GM13977 (cell line): ENCODE measurements around the gene PPP3CA.

Experiments
- DNase-seq: peaks from one replicate; pipeline ENCODE4 v3.0.0; 2012; ENCODE audit warnings: low spot score
- in situ Hi-C: fragments of 300-500 bp; cut with MboI; formaldehyde crosslinking; loops from one replicate; pipeline ENCODE4 v1.12.0; 2022; ENCODE audit warnings: low sequenced_read_pairs, low pct_unique_long_range_greater_than_20kb, mixed read lengths, inconsistent platforms; ENCODE audit not compliant: unreplicated experiment
- TF ChIP-seq, protein P1 (sequence below): IDR thresholded peaks from 2 replicates; pipeline ENCODE4 v1.5.1; 2012; ENCODE audit warnings: mild to moderate bottlenecking, control low read depth; ENCODE audit not compliant: insufficient read depth; ENCODE audit errors: extremely low read depth, missing control alignments

Gene PPP3CA

GRCh38 chr4:101315786-101316185, 31.5 kb downstream of the PPP3CA start:
- TF ChIP-seq, protein P1, sequence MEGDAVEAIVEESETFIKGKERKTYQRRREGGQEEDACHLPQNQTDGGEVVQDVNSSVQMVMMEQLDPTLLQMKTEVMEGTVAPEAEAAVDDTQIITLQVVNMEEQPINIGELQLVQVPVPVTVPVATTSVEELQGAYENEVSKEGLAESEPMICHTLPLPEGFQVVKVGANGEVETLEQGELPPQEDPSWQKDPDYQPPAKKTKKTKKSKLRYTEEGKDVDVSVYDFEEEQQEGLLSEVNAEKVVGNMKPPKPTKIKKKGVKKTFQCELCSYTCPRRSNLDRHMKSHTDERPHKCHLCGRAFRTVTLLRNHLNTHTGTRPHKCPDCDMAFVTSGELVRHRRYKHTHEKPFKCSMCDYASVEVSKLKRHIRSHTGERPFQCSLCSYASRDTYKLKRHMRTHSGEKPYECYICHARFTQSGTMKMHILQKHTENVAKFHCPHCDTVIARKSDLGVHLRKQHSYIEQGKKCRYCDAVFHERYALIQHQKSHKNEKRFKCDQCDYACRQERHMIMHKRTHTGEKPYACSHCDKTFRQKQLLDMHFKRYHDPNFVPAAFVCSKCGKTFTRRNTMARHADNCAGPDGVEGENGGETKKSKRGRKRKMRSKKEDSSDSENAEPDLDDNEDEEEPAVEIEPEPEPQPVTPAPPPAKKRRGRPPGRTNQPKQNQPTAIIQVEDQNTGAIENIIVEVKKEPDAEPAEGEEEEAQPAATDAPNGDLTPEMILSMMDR: no peak
- in situ Hi-C loops: no loop called here

DNA sequence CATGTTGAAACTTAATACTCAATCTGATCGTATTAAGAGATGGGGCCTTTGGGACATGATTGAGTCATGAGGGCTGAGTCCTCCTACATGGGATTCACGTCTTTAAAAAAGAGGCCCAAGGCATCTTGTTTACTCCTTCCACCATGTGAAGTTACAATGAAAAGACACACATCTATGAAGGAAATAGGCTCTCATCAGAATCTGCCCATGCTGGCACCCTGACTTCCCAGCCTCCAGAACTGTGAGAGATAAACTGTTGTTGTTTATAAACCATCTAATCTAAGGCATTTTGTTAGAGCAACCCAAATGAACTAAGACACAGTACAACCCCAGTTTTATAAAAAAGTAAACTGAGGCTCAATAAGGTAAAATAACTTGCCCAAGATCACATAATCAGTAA, 32.3 kb downstream of the PPP3CA start:
- TF ChIP-seq, protein P1: no peak
- DNase-seq: no peak
- in situ Hi-C loops: no loop called here

More at GRCh38 chr4:101315786-101316185, 31.5 kb downstream of the PPP3CA start:
- no peak for DNase-seq

- in situ Hi-C loops: no loop called here
- no peak for DNase-seq
- TF ChIP-seq, protein P1: no peak
Measured at GRCh38 chr4:101309925-101310324, 37.4 kb downstream of the PPP3CA start.

GRCh38 chr4:101307899-101308298, 39.4 kb downstream of the PPP3CA start:
- TF ChIP-seq, protein P1: no peak
- in situ Hi-C loops: no loop called here
- no peak for DNase-seq

GRCh38 chr4:101306764-101307615, 40.3 kb downstream of the PPP3CA start:
- in situ Hi-C loops: no loop called here
- no peak for DNase-seq
- TF ChIP-seq, protein P1: no peak

GRCh38 chr4:101306225-101306624, 41.1 kb downstream of the PPP3CA start:
- TF ChIP-seq, protein P1: no peak
- DNase-seq: no peak
- in situ Hi-C loops: no loop called here
